Left ventricle myocardium inferior (tissue), 1 donor: Measurements from ENCODE around the gene SIRT7. TPM values are rescaled to one million over a fixed set of nuclear protein-coding genes. Genes with fewer than 3 reads are reported as not detected.

Experiments used
- DNase-seq: peaks from one replicate; pipeline ENCODE4 v3.0.0-alpha.2; 2020
- H3K27ac ChIP-seq: fragments of 200-600 bp; replicated peaks from 2 replicates; pipeline ENCODE4 v1.8.0; 2021
- H3K27me3 ChIP-seq: fragments of 200-600 bp; 2 replicates; pipeline ENCODE4 v1.8.0; 2021; ENCODE audit warnings: low read depth
- H3K36me3 ChIP-seq: fragments of 200-600 bp; 2 replicates; pipeline ENCODE4 v1.8.0; 2021
- H3K4me1 ChIP-seq: fragments of 200-600 bp; 2 replicates; pipeline ENCODE4 v1.8.0; 2021
- H3K4me3 ChIP-seq: fragments of 200-600 bp; 2 replicates; pipeline ENCODE4 v1.8.0; 2021; ENCODE audit warnings: mild to moderate bottlenecking, moderate library complexity
- H3K9me3 ChIP-seq: fragments of 200-600 bp; replicated peaks from 2 replicates; pipeline ENCODE4 v1.8.0; 2021
- intact Hi-C: fragments of 100-400 bp; cut with micrococcal nuclease; formaldehyde crosslinking; loops from one replicate; pipeline ENCODE4 v1.11.0; 2022
- total RNA-seq: library from RNA; stranded (reverse); fragmentation: NEBNext Ultra II Directional; extraction: Animal tissue kit (Norgen Biotek cat#: 25700); gene quantifications from one replicate; pipeline ENCODE4 v1.2.1, GENCODE V29; 2021
- TF ChIP-seq, protein P1 (sequence below): fragments of 200-600 bp; IDR thresholded peaks from 2 replicates; pipeline ENCODE4 v1.8.0; 2021; ENCODE audit warnings: antibody characterized with exemption, mild to moderate bottlenecking, borderline replicate concordance
- donor health status: DM: no; HTN: yes; CAD: no; lungs with severe emphysema.

The SIRT7 gene
- total RNA-seq, 1 donor from 2014 or later = 8.5 TPM

DNA sequence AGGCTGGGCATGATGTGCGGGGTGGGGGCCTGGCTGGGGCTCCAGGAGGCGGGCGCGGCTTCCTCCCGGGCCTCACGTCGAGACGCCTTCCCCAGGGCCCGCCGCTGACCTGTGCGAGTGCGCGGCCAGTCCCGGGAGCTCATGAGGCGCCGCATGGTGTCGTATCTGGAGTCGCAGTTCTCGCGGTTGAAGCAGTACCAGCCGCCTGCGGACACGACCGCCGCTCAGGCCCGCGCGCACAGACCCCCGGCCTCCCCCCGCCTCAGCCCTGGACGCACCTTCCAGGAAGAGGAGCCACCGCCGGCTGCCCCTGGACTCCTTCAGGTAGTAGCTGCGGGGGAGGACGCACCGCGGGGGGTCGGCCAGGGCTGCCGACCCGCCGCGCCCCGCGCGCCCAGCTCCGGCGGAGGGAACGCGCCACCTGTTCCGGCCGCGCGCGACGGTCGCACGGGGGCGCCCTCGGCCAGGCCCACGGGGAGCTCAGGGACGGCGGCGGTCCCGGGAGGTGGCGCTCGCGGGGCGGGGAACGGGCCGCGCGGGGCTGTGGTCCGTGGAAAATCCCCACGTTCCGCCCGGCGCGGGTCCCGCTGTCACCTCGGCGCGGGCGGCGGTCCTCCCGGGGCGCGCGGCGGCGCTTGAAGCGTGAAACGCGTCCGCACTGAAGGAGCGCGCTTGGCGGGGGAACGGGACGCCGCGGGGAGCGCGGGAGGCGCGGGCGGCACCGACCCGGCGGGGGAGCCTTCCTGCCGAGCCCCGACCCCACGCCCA, 41.6 kb upstream of the SIRT7 start:
- Histone ChIP-seq H3K36me3 (no peaks in the 10 kb centered on the region), H3K4me3 (peak overlapping the region; percentile 64), H3K27me3 (peaks cover 91% of the 10 kb centered on the region), H3K9me3 (no peaks in the 10 kb centered on the region), H3K27ac (no peak overlapping the region), H3K4me1 (peaks cover 25% of the 10 kb centered on the region)
- peak; percentile 75 for DNase-seq
- intact Hi-C loops = loop anchor here (10.0 kb wide), 1 partner anchor 185 kb away; no protein-coding TSS in a partner anchor
- TF ChIP-seq, protein P1, sequence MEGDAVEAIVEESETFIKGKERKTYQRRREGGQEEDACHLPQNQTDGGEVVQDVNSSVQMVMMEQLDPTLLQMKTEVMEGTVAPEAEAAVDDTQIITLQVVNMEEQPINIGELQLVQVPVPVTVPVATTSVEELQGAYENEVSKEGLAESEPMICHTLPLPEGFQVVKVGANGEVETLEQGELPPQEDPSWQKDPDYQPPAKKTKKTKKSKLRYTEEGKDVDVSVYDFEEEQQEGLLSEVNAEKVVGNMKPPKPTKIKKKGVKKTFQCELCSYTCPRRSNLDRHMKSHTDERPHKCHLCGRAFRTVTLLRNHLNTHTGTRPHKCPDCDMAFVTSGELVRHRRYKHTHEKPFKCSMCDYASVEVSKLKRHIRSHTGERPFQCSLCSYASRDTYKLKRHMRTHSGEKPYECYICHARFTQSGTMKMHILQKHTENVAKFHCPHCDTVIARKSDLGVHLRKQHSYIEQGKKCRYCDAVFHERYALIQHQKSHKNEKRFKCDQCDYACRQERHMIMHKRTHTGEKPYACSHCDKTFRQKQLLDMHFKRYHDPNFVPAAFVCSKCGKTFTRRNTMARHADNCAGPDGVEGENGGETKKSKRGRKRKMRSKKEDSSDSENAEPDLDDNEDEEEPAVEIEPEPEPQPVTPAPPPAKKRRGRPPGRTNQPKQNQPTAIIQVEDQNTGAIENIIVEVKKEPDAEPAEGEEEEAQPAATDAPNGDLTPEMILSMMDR = peak; percentile 88

DNA sequence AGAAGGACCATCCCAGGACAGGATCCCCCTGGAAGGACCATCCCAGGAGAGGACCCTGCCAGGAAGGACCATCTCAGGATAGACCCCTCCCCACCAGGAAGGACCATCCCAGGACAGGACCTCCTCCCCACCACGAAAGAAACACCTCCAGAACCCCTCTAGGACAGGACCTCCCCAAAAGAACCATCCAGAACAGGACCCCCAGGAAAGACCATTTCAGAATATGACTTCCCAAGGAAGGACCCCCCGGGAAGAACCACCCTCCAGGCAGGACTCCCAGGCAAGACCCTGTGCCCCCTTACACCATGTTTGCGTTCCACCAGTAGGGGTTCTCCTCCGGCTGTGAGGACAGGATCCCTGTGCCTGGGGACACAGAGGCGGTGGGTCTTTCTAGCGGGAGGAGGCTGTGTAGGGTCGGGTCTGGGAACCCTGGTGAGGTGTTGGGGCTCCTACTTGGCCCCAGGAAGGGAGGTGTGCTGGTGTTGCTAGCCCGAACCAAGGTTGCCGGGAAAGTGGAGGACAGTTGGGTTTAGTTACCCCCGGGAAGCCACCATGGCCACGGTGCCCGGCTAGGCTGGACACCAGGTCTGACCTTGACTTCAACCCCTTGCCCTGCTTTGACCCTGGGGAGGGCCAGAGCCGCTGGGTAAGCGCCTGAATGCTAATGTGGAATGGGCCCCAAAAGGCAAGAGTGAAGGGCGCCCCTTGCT, 40.8 kb upstream of the SIRT7 start:
- H3K27ac ChIP-seq = no peak overlapping the region
- TF ChIP-seq, protein P1 = no peak
- peak overlapping the region; percentile 64 for H3K4me3 ChIP-seq
- H3K27me3 ChIP-seq = peaks cover 91% of the 10 kb centered on the region
- peaks cover 25% of the 10 kb centered on the region for H3K4me1 ChIP-seq
- no peak for DNase-seq
- no peaks in the 10 kb centered on the region for H3K9me3 ChIP-seq
- intact Hi-C loops = no loop called here
- H3K36me3 ChIP-seq = no peaks in the 10 kb centered on the region

DNA sequence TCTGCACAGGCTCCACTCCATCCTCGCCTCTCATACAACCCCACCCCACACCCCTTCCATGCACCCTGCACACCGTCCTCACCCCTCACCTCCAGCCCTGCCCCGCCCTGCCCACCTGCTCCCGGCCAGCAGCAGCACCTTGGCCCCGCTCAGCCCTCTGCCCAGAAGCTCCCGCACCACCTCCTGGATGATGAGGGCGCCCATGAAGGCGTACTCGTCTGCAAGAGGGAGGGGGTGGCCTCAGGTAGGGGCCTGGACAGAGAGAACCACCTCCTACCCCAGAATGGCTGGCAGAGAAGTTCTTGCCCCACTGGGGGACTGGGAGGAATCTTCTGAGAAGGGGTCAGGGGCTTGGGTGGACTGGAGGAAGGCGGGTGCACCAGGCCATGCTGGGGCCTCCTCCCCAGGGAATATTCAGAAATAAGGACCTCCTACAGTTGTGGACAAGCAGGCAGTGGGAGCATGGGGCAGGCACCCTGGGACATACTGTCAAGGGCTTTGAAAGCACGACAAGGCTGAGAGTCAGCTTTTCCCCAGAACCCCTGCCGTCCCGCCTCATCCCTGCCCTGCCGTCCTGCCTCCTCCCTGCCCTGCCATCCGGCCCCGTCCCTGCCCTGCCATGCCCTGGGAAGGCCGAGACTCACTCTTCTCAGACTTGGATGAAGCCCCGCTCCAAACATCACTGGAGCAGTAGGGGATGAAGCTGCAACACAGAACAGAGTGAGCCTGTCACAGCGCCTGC, 39.9 kb upstream of the SIRT7 start:
- H3K4me1 ChIP-seq = peaks cover 25% of the 10 kb centered on the region
- H3K27ac ChIP-seq = no peak overlapping the region
- DNase-seq = no peak
- H3K9me3 ChIP-seq = no peaks in the 10 kb centered on the region
- peaks cover 91% of the 10 kb centered on the region for H3K27me3 ChIP-seq
- TF ChIP-seq, protein P1 = no peak
- intact Hi-C loops = no loop called here
- no peaks in the 10 kb centered on the region for H3K36me3 ChIP-seq
- no peak overlapping the region for H3K4me3 ChIP-seq

DNA sequence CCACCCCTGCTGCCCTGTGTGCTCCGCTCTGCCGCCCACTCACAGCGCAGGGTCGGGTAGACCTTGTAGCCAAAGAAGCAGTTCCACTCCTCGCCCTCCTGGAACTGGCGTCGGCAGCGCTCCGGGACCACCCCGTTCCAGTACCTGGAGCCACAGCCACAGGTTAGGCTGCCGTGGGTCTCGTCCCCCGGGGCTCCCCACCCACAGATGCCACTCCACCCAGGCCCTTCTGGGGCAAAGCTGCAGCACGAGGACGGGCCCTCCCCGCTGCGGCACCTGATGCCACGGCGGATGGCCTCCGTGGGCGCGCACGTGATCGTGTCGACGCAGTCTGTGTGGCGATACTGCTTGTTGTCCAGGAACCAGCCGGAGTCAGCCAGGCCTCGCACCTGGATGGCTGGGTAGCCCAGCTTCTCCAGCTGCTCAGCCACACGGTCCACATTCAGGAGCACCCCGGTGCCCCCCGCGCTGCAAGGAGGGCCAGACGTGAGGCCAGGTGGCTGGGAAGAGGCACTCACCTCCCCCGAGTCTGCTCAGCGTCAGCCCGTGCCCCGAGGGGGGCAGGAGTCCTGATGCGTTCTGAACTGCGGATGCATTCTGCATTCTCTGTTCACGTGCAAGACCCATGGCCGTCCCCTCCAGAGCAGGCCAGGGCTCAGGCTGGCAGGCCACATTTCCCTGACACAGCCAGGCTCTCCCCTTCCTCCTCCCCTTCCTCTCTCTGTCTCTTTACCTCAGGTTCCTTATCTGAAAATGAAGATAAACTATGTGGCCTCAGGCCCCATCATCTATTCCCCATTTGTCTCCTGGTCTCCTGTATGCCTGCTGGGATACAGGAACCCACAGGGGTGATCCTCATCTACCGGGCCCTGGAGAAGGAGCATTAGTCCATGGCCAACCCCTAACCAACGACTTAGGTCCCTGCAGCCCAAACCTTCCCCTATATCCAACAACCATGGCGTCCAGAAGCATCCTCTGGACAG, 38.9 kb upstream of the SIRT7 start:
- intact Hi-C loops = no loop called here

More for the DNA sequence above, 38.9 kb upstream of the SIRT7 start:
- H3K27ac ChIP-seq = no peak overlapping the region
- H3K4me3 ChIP-seq = no peak overlapping the region
- no peak for DNase-seq
- no peaks in the 10 kb centered on the region for H3K9me3 ChIP-seq
- peaks cover 86% of the 10 kb centered on the region for H3K27me3 ChIP-seq
- TF ChIP-seq, protein P1 = no peak
- no peaks in the 10 kb centered on the region for H3K36me3 ChIP-seq
- H3K4me1 ChIP-seq = peaks cover 21% of the 10 kb centered on the region
